ENCODE measurements around the gene CYP11A1. TPM values are rescaled to one million over a fixed set of nuclear protein-coding genes. Genes with fewer than 3 reads are reported as not detected.
A peak's percentile ranks its signal among the peaks of the same experiment; 100 is the strongest.

The CYP11A1 gene
- total RNA-seq, 1 donor from 2014 or later, result 1.1 TPM

DNA sequence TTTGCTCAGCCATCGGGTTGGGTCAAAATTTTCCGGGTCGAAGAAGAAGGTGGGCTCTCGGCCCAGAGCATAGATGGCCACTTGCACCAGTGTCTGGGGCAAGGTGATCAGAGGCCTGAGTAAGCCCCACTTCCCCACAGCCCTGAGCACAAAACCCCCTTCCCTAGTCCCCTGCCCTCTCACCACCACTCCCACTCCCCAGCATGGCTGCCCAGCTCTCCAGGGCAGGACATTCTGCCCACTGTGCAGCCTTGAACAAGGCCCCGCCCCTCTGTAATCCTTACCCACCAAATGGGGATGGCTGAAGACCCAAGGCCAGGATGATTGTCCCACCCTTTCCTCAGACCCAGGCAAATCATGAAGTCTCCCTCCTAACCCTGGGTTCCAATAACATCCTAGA is 28.8 kb downstream of the CYP11A1 start:
- DNase-seq, result no peak
- Histone ChIP-seq H3K4me1 (peaks cover 5% of the 10 kb centered on the region), H3K9me3 (no peaks in the 10 kb centered on the region), H3K27me3 (no peaks in the 10 kb centered on the region), H3K4me3 (no peak overlapping the region), H3K27ac (no peak overlapping the region), H3K36me3 (no peaks in the 10 kb centered on the region)
- ATAC-seq, result no peak
- TF ChIP-seq CTCF (IDR thresholded peaks at IDR 0.05), result no peak
- intact Hi-C loops (cut with DNase I), result no loop called here

DNA sequence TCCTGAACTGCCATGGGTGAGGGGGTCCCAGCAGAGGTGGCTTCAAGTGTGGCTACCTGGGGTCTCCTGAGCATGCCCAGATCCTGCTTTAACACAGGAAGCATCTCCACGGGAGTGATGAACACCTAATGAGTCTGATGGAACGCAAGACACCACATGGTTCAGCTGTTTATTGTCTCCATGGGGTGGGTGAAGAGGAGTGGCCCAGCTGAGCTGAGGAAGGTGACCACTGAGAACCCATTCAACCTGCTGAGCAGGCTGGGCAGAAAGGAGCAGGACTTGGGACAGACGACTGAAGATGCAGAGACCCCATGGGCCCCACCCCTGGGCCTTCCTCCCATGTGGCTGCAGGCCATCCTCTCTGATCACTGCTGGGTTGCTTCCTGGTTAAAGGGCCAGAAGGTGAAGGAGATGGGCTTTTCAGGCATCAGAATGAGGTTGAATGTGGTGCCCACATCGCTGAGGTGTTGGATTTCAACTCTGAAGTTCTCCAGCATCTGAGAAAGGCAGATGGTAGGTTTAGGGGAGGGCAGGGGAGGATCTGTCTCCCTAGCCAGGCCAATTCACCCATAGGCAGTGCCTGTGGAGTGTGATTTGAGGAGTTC is 29.7 kb downstream of the CYP11A1 start:
- Histone ChIP-seq H3K27ac (no peak overlapping the region), H3K27me3 (no peaks in the 10 kb centered on the region), H3K36me3 (no peaks in the 10 kb centered on the region), H3K9me3 (no peaks in the 10 kb centered on the region), H3K4me3 (no peak overlapping the region), H3K4me1 (peaks cover 5% of the 10 kb centered on the region)
- ATAC-seq (no peak), DNase-seq (peak; percentile 26)
- TF ChIP-seq CTCF (IDR thresholded peaks at IDR 0.05), result no peak
- intact Hi-C loops (cut with DNase I), result no loop called here

DNA sequence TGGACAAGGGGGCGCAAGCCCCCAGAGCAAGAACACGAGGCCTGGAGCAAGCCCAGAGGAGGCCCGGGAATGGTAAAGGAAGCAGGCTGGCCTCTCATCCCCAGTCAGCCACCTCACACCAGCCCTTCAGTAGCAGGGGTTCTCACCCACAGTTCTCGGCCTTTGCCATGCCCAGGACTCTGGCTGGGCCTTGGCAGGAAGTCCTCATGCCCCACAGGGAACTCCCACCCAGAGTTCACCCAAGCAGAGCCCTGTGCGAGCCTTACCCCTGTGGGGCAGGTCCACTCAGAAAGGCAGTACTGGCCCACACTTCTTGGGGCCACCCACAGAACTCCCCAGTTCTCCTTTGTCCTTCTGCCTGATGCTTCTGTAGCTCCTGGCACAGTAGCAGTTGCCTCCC is 30.3 kb downstream of the CYP11A1 start:
- no peak for TF ChIP-seq CTCF (IDR thresholded peaks at IDR 0.05)
- intact Hi-C loops (cut with DNase I), result no loop called here
- no peak overlapping the region for H3K27ac ChIP-seq
- no peak overlapping the region for H3K4me3 ChIP-seq
- no peaks in the 10 kb centered on the region for H3K27me3 ChIP-seq
- no peaks in the 10 kb centered on the region for H3K36me3 ChIP-seq
- no peaks in the 10 kb centered on the region for H3K9me3 ChIP-seq
- DNase-seq, result peak; percentile 52
- H3K4me1 ChIP-seq, result peaks cover 5% of the 10 kb centered on the region
- no peak for ATAC-seq

GRCh38 chr15:74336061-74337005 is 31.1 kb downstream of the CYP11A1 start:
- Histone ChIP-seq H3K27ac (no peak overlapping the region), H3K4me1 (peaks cover 5% of the 10 kb centered on the region), H3K4me3 (no peak overlapping the region), H3K9me3 (no peaks in the 10 kb centered on the region), H3K27me3 (no peaks in the 10 kb centered on the region), H3K36me3 (no peaks in the 10 kb centered on the region)
- TF ChIP-seq CTCF (IDR thresholded peaks at IDR 0.05), result no peak
- DNase-seq, result peak; percentile 31
- intact Hi-C loops (cut with DNase I), result no loop called here
- no peak for ATAC-seq

DNA sequence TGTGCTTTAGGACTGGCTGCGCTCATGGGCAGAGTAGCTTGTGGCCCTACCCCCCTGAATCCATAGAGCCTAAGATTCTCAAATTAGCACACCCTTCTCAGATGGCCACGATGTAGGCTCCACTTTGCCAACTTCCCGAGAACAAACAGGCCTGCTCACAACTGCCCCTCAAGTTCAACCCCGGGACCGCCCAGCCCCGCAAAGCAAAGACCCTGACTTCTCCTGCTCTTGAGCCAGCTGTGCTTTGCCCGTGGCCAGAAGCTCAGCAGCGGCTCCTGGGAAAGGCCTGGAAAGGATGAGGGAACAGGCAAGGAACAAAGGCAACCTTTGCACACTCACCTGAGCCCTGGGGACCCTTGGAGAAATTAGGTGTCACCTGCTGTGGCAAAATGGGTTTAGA is 32.0 kb downstream of the CYP11A1 start:
- intact Hi-C loops (cut with DNase I), result no loop called here
- H3K4me1 ChIP-seq, result peaks cover 5% of the 10 kb centered on the region
- TF ChIP-seq CTCF (IDR thresholded peaks at IDR 0.05), result no peak
- no peaks in the 10 kb centered on the region for H3K36me3 ChIP-seq
- DNase-seq (peak; percentile 29), ATAC-seq (no peak)
- H3K4me3 ChIP-seq, result no peak overlapping the region
- H3K9me3 ChIP-seq, result no peaks in the 10 kb centered on the region
- H3K27me3 ChIP-seq, result no peaks in the 10 kb centered on the region
- H3K27ac ChIP-seq, result no peak overlapping the region

Data from upper lobe of right lung (tissue), 1 donor.